Breast epithelium (tissue), 4 donors: ENCODE results near the gene KLHL40. TPM values are rescaled to one million over a fixed set of nuclear protein-coding genes. Genes with fewer than 3 reads are reported as not detected.

ENCODE experiments used
- DNase-seq, 2 donors: peaks; one replicate each; pipeline ENCODE4 v3.0.0-alpha.2; 2019; ENCODE audit warnings: low spot score in 2 of 2
- H3K27ac ChIP-seq, 2 donors: fragments of 200-600 bp; sonication (generic) in 1 of 2; one replicate each; pipeline ENCODE4 v1.5.1; 2016 to 2019; ENCODE audit warnings: mild to moderate bottlenecking in 1 of 2
- H3K27me3 ChIP-seq, 2 donors: fragments of 200-600 bp; sonication (generic) in 1 of 2; one replicate each; pipeline versions ENCODE4 v1.5.1 to v1.6.0; 2017 to 2019; ENCODE audit warnings: control low read depth in 1 of 2, mild to moderate bottlenecking in 1 of 2
- H3K36me3 ChIP-seq: fragments of 200-600 bp; one replicate; pipeline ENCODE4 v1.5.1; 2019
- H3K4me1 ChIP-seq, 2 donors: fragments of 200-600 bp; sonication (generic); one replicate each; pipeline ENCODE4 v1.5.1; 2016 to 2019; ENCODE audit warnings: control low read depth in 1 of 2
- H3K4me3 ChIP-seq, 3 donors: fragments of 200-600 bp; sonication (generic); 1 replicate in 2 of 3; 2 replicates in 1 of 3; pipeline ENCODE4 v1.5.1; 2016 to 2019; ENCODE audit warnings: mild to moderate bottlenecking in 3 of 3, moderate library complexity in 2 of 3
- H3K9me3 ChIP-seq, 2 donors: fragments of 200-600 bp; sonication (generic) in 1 of 2; one replicate each; pipeline ENCODE4 v1.5.1; 2016 to 2019; ENCODE audit warnings: control low read depth in 1 of 2
- POLR2A ChIP-seq: fragments of 450-650 bp; IDR thresholded peaks from one replicate; pipeline ENCODE4 v1.6.1; 2016; ENCODE audit warnings: antibody characterized with exemption, mild to moderate bottlenecking, moderate library complexity
- POLR2AphosphoS5 ChIP-seq, 3 donors: sonication (generic); formaldehyde crosslinking; IDR thresholded peaks; one replicate each; pipeline ENCODE4 v1.6.1; 2017; ENCODE audit warnings: antibody characterized with exemption in 3 of 3
- intact Hi-C: fragments of 100-400 bp; cut with DNase I; formaldehyde crosslinking; loops from one replicate; pipeline ENCODE4 v1.15.1; 2023; ENCODE audit warnings: low total_unique reads
- total RNA-seq, 3 donors: library from RNA; depleted of rRNA; stranded (reverse); fragments of >200 nt; gene quantifications; one replicate each; pipeline ENCODE4 v1.1.0, GENCODE V29; 2016
- TF ChIP-seq, protein P1 (sequence below), 3 donors: fragments of 450-650 bp; IDR thresholded peaks; one replicate each; pipeline ENCODE4 v1.5.1; 2016 to 2017; ENCODE audit warnings: antibody characterized with exemption in 3 of 3, mild to moderate bottlenecking in 3 of 3, moderate library complexity in 3 of 3

KLHL40 gene
- total RNA-seq, 3 donors from 2014 or later, result not detected

DNA sequence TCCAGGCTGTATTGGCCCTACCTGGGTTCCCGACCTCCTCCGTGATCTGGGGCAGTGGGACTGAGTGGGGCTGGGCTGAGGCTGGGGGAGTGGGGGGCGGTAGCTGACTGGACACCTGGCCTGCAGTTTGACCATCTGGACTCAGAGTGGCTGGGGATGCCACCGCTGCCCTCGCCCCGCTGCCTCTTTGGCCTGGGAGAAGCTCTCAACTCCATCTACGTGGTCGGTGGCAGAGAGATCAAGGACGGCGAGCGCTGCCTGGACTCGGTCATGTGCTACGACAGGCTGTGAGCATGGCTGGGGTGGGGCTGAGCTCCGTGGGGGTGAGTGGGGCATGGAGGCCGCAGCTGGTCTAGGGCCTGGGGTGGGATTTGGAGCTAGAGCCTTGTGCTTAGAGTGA, 2.7 kb downstream of the KLHL40 start:
- intact Hi-C loops, result no loop called here
- Histone ChIP-seq H3K4me3 (no peak overlapping the region), H3K27ac (no peak overlapping the region), H3K27me3 (no peaks in the 10 kb centered on the region), H3K36me3 (no peaks in the 10 kb centered on the region), H3K4me1 (no peaks in the 10 kb centered on the region), H3K9me3 (no peaks in the 10 kb centered on the region)
- TF ChIP-seq, protein P1, sequence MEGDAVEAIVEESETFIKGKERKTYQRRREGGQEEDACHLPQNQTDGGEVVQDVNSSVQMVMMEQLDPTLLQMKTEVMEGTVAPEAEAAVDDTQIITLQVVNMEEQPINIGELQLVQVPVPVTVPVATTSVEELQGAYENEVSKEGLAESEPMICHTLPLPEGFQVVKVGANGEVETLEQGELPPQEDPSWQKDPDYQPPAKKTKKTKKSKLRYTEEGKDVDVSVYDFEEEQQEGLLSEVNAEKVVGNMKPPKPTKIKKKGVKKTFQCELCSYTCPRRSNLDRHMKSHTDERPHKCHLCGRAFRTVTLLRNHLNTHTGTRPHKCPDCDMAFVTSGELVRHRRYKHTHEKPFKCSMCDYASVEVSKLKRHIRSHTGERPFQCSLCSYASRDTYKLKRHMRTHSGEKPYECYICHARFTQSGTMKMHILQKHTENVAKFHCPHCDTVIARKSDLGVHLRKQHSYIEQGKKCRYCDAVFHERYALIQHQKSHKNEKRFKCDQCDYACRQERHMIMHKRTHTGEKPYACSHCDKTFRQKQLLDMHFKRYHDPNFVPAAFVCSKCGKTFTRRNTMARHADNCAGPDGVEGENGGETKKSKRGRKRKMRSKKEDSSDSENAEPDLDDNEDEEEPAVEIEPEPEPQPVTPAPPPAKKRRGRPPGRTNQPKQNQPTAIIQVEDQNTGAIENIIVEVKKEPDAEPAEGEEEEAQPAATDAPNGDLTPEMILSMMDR (IDR thresholded peaks at IDR 0.05), result no peak
- TF ChIP-seq POLR2A, result no peak
- DNase-seq, result no peak

DNA sequence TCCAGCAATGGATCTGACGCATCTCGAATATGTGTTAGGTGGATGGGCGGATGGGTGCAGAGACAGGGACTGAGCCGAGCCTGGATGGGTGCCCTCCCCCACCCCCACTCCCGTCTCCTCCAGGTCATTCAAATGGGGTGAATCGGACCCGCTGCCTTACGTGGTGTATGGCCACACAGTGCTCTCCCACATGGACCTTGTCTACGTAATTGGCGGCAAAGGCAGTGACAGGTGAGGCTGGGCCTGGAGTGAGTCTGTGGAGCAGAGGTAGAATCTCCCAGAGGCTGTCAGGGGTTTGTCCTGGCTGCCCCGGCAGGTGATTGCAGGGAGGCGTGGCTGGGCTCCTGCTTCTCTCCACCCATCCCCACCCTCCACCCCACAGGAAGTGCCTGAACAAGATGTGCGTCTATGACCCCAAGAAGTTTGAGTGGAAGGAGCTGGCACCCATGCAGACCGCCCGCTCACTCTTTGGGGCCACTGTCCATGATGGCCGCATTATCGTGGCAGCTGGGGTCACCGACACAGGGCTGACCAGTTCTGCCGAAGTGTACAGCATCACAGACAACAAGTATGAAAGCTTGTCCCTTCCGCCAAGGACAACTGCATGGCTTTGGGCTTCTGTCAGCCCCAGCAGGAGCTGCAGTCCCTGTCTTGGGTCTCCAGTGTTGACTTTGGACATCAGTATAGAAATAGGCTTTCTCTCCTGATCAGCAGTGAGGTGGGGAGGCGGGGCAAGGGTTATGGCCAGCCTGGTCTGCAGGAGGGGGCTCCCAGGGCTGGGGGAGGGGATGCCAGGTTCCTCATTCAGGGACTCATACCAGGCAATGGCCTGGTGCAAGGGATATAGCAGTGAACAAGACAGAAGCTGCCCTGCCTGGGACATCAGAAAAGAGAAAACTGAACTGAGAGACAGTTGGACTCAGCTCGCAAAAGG, 3.4 kb downstream of the KLHL40 start:
- H3K36me3 ChIP-seq, result no peaks in the 10 kb centered on the region
- no peaks in the 10 kb centered on the region for H3K9me3 ChIP-seq
- H3K4me3 ChIP-seq, result no peak overlapping the region
- no peak for DNase-seq
- TF ChIP-seq POLR2AphosphoS5 (IDR thresholded peaks at IDR 0.05) (no peak), POLR2A (no peak)
- TF ChIP-seq, protein P1 (IDR thresholded peaks at IDR 0.05), result no peak
- H3K27me3 ChIP-seq, result no peaks in the 10 kb centered on the region
- H3K4me1 ChIP-seq, result no peaks in the 10 kb centered on the region
- intact Hi-C loops, result no loop called here
- no peak overlapping the region for H3K27ac ChIP-seq

DNA sequence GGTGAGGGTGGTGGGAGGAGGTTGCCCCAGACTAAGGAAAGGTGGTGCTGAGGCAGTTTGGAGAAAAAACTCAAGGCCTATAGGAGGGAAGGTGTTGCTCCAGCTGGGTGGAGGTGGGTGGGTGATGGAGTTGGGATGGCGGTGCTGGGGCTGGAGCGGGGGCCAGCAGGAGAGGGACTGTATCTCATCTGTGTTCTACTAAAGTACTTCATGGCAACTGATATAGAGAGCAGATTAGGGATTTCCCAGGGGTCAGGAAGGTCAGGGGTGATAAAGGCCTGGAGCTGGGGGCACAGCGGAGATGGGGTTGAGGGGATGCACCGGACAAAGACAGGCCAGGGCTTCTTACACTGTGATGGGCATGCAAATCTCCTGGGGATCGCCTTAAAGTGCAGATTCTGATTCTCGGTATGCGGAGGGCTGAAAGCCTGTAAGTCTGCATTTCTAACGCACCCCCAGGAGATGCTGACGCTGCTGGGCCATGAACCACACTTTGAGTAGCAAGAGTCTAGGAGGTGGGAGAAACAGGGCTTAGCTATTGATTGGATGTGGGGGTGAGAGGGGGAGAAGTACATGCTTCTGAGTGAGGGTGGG, 4.2 kb downstream of the KLHL40 start:
- no peaks in the 10 kb centered on the region for H3K4me1 ChIP-seq
- no peak overlapping the region for H3K4me3 ChIP-seq
- no peaks in the 10 kb centered on the region for H3K27me3 ChIP-seq
- no peaks in the 10 kb centered on the region for H3K36me3 ChIP-seq
- H3K9me3 ChIP-seq, result no peaks in the 10 kb centered on the region
- H3K27ac ChIP-seq, result no peak overlapping the region
- TF ChIP-seq POLR2AphosphoS5 (IDR thresholded peaks at IDR 0.05), result no peak
- TF ChIP-seq, protein P1 (IDR thresholded peaks at IDR 0.05), result no peak
- TF ChIP-seq POLR2A, result no peak
- intact Hi-C loops, result no loop called here
- DNase-seq, result no peak

DNA sequence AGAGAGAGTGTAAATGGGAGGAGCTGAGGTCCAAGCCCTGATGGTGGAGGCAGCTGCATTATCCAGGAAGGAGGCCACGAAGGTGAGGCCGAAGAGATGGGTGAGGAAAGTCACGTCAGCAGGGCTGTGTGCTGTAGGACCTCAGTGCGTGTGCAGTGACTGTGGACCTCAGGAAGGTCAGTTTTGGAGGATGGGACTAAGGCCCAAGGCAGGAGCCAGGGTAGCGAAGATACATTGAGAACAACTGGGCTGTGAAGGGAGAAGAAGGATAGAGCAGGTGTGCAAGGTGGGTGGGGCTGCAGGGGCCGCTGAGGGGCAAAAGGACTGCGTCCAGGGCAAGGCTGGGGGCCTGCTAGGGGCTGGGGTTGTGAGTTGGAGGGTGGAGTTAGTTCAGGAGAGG, 4.9 kb downstream of the KLHL40 start:
- H3K36me3 ChIP-seq, result no peaks in the 10 kb centered on the region
- no peaks in the 10 kb centered on the region for H3K9me3 ChIP-seq
- no peak for DNase-seq
- H3K4me3 ChIP-seq, result no peak overlapping the region
- no peaks in the 10 kb centered on the region for H3K4me1 ChIP-seq
- intact Hi-C loops, result no loop called here
- no peak overlapping the region for H3K27ac ChIP-seq
- no peaks in the 10 kb centered on the region for H3K27me3 ChIP-seq
- TF ChIP-seq POLR2AphosphoS5 (IDR thresholded peaks at IDR 0.05) (no peak), POLR2A (no peak)
- TF ChIP-seq, protein P1 (IDR thresholded peaks at IDR 0.05), result no peak
